ENCODE data around the gene TBX20. TPM values are rescaled to one million over a fixed set of nuclear protein-coding genes. Genes with fewer than 3 reads are reported as not detected.

TBX20 gene
- total and polyA plus RNA-seq, 4 donors: 0.21 to 0.89 (median 0.59) TPM

GRCh38 chr7:35286422-35286821 lies 32.5 kb upstream of the TBX20 start:
- peaks cover 2 to 9% (median 3%) of the 10 kb centered on the region in 4 donors for H3K27me3 ChIP-seq (ENCODE audit: control insufficient read depth in 4 of 4, insufficient read depth in 4 of 4, low read length in 3 of 4)
- peaks cover 0 to 2% (median 0%) of the 10 kb centered on the region in 4 donors for H3K9me3 ChIP-seq (ENCODE audit: control insufficient read depth in 4 of 4, low read length in 3 of 4)
- DNase-seq (ENCODE audit: low spot score): no peak
- TF ChIP-seq FOXA1 (IDR thresholded peaks at IDR 0.05) (no peak), ATF3 (IDR thresholded peaks at IDR 0.05) (no peak), JUND (IDR thresholded peaks at IDR 0.05) (no peak), GABPA (IDR thresholded peaks at IDR 0.05 in 1 of 2, conservative IDR thresholded peaks at IDR 0.05 in 1 of 2) (no peak), SP1 (IDR thresholded peaks at IDR 0.05) (no peak), NR2F2 (IDR thresholded peaks at IDR 0.05) (no peak), ZBTB33 (IDR thresholded peaks at IDR 0.05) (no peak), RXRA (IDR thresholded peaks at IDR 0.05) (no peak)
- no peak overlapping the region for H3K27ac ChIP-seq (ENCODE audit: low read depth in 1 of 2, low read length in 2 of 2)
- no peak overlapping the region for H3K9ac ChIP-seq (ENCODE audit: low read depth in 1 of 2, low read length in 2 of 2)
- H3K36me3 ChIP-seq (ENCODE audit: control insufficient read depth in 4 of 4, insufficient read depth in 3 of 4, low read depth in 1 of 4, low read length in 3 of 4): no peaks in the 10 kb centered on the region
- H3K4me1 ChIP-seq (ENCODE audit: control insufficient read depth in 4 of 4, insufficient read depth in 4 of 4, low read length in 3 of 4): no peaks in the 10 kb centered on the region
- no peak overlapping the region for H3K4me3 ChIP-seq (ENCODE audit: low read depth in 1 of 3, low read length in 3 of 3)

GRCh38 chr7:35285799-35286198 lies 31.9 kb upstream of the TBX20 start:
- no peak overlapping the region for H3K27ac ChIP-seq (ENCODE audit: low read depth in 1 of 2, low read length in 2 of 2)
- WGBS: 0% methylated on average over 1 of the region's 1 CpG
- TF ChIP-seq RXRA (IDR thresholded peaks at IDR 0.05): no peak
- no peak for TF ChIP-seq HNF4G (IDR thresholded peaks at IDR 0.05)
- no peak for TF ChIP-seq YY1 (IDR thresholded peaks at IDR 0.05)
- TF ChIP-seq RAD21 (IDR thresholded peaks at IDR 0.05): no peak
- TF ChIP-seq FOXA2 (IDR thresholded peaks at IDR 0.05): no peak
- no peak for TF ChIP-seq MAX (IDR thresholded peaks at IDR 0.05)
- TF ChIP-seq HNF4A (conservative IDR thresholded peaks at IDR 0.05): no peak
- TF ChIP-seq ATF3 (IDR thresholded peaks at IDR 0.05): no peak
- TF ChIP-seq ZBTB33 (IDR thresholded peaks at IDR 0.05): no peak
- no peak for TF ChIP-seq SP1 (IDR thresholded peaks at IDR 0.05)
- TF ChIP-seq CTCF (IDR thresholded peaks at IDR 0.05; ENCODE audit: low read depth, low read length, missing input control): no peak
- TF ChIP-seq TAF1 (conservative IDR thresholded peaks at IDR 0.05): no peak
- H3K36me3 ChIP-seq (ENCODE audit: control insufficient read depth in 4 of 4, insufficient read depth in 3 of 4, low read depth in 1 of 4, low read length in 3 of 4): no peaks in the 10 kb centered on the region
- no peak for DNase-seq (ENCODE audit: low spot score)
- H3K4me3 ChIP-seq (ENCODE audit: low read depth in 1 of 3, low read length in 3 of 3): no peak overlapping the region
- no peak overlapping the region for H3K9ac ChIP-seq (ENCODE audit: low read depth in 1 of 2, low read length in 2 of 2)
- H3K27me3 ChIP-seq (ENCODE audit: control insufficient read depth in 4 of 4, insufficient read depth in 4 of 4, low read length in 3 of 4): peaks cover 0 to 9% (median 6%) of the 10 kb centered on the region in 4 donors
- H3K9me3 ChIP-seq (ENCODE audit: control insufficient read depth in 4 of 4, low read length in 3 of 4): peaks cover 0 to 2% (median 0%) of the 10 kb centered on the region in 4 donors
- H3K4me1 ChIP-seq (ENCODE audit: control insufficient read depth in 4 of 4, insufficient read depth in 4 of 4, low read length in 3 of 4): no peaks in the 10 kb centered on the region

Data from liver (tissue), 9 donors.